ENCODE measurements around the gene MATK. TPM values are rescaled to one million over a fixed set of nuclear protein-coding genes. Genes with fewer than 3 reads are reported as not detected.

The MATK gene
- total RNA-seq, 4 donors from 2014 or later: 0.74 to 29.3 (median 3.3) TPM

- TF ChIP-seq CTCF (IDR thresholded peaks at IDR 0.05): no peak
- DNase-seq (ENCODE audit: low spot score): no peak
- ATAC-seq (ENCODE audit: low FRiP score): no peak
These were observed 28.5 kb upstream of the MATK start for GRCh38 chr19:3814648-3815047.

- DNase-seq (ENCODE audit: low spot score): no peak
- no peak for TF ChIP-seq CTCF (IDR thresholded peaks at IDR 0.05)
- ATAC-seq (ENCODE audit: low FRiP score): no peak
These were observed 27.6 kb upstream of the MATK start for GRCh38 chr19:3813473-3814392.

- ATAC-seq (ENCODE audit: low FRiP score) (no peak), DNase-seq (ENCODE audit: low spot score) (no peak)
- TF ChIP-seq CTCF (IDR thresholded peaks at IDR 0.05): no peak
These were observed 24.7 kb upstream of the MATK start for GRCh38 chr19:3810708-3811355.

- no peak for TF ChIP-seq CTCF (IDR thresholded peaks at IDR 0.05)
- DNase-seq (ENCODE audit: low spot score): no peak
- peak; percentile 14 for ATAC-seq (ENCODE audit: low FRiP score)
These were observed 23.9 kb upstream of the MATK start for GRCh38 chr19:3809881-3810707.

- TF ChIP-seq CTCF (IDR thresholded peaks at IDR 0.05): no peak
- DNase-seq (ENCODE audit: low spot score): no peak
- no peak for ATAC-seq (ENCODE audit: low FRiP score)
These were observed 22.4 kb upstream of the MATK start for GRCh38 chr19:3808420-3809143.

DNA sequence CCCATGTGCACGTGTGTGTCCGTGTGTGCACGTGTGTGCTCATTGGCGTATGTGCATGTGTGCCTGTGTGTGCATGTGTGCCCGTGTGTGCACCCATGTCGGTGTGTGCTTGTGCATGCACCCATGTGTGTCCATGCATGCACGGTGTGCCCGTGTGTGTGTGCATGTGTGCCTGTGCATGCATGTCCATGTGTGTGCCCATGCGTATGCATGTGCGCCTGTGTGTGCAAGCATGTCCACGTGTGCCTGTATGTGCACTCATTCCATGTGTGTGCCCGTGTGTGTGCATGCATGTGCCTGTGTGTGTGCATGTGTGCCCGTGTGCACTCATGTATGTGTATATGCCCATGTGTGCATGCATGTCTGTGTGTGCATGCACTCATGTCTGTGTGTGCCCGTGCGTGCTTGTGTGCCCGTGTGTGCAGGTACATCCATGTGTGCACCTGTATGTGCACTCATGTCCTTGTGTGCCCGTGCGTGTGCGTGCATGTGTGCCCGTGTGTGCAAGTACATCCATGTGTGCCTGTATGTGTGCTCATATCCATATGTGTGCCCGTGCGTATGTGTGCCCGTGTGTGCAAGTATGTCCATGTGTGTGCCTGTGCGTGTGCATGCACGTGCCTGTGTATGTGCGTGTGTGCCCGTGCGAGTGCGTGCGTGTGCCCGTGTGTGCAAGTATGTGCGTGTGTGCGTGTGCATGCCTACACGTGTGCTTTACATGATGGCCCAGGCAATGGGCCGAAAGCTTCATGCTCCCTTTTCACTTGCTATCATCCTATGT, 21.6 kb upstream of the MATK start:
- DNase-seq (ENCODE audit: low spot score) (no peak), ATAC-seq (ENCODE audit: low FRiP score) (no peak)
- no peak for TF ChIP-seq CTCF (IDR thresholded peaks at IDR 0.05)

Measured in omental fat pad (tissue), 4 donors.